GM12891 (cell line): ENCODE data around the gene CLEC18B.
"Not testable (repeated sequence)": the region's sequence is repeated elsewhere in the genome, so short reads cannot be mapped to it uniquely, and the experiment has no call there.

Source experiments
- PAX5 ChIP-seq: IDR thresholded peaks from 2 replicates; pipeline ENCODE4 v1.6.1; 2011; ENCODE audit warnings: low read length, moderate library complexity, mild to moderate bottlenecking; ENCODE audit not compliant: insufficient read depth, severe bottlenecking
- POLR2A ChIP-seq: IDR thresholded peaks from 2 replicates; pipeline ENCODE4 v1.6.1; 2011; ENCODE audit warnings: low read depth, low read length, control low read depth
- POLR2AphosphoS5 ChIP-seq: IDR thresholded peaks from 2 replicates; pipeline ENCODE4 v1.6.1; 2011; ENCODE audit warnings: low read depth, low read length, control low read depth
- TAF1 ChIP-seq: IDR thresholded peaks from 2 replicates; pipeline ENCODE4 v1.6.1; 2011; ENCODE audit warnings: low read depth, low read length, control low read depth

DNA sequence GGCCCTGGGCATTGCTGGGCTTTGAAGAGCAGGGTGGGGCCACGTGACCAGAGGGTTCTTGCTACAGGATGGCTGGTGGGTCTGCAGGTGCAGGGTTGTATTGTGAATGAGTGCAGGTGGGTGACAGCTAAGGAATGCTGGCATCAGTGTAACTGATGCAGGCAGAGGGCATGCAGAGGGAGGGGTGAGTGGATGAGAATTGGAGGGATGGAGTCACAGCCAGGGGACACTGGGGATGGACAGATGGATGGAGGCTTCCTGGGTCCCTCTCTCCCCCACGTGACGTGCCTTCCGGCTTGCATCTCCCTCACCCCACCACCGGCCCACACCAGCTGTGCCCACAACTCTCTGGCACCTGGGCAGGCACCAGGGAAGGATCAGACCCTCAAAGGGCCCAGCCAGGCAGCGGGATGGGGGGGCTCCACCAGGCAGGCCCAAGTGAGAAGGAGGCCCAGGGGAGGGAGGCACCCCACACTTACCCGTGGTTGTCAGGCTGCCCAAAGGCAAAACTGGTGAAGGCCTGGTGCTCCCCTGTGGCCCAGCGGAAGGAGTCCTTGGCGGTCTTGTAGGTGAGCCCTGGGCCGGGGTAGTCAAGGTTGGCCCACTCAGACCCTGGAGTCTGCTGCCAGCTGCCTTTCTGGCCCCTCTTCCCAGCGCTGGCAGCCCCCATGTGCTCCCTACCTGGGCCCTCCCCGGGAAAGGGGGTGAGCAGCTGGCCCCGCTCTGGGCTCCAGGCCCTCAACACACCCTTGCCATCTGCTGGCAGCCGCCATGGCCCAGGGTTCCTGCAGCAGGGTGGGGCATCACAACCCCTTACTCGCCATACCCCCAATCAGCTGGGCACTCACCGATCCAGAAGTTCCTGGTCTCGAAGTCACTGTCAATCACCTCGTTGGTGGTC is 11.0 kb downstream of the CLEC18B start:
- TF ChIP-seq POLR2AphosphoS5, POLR2A, TAF1, PAX5: not testable (repeated sequence)
